Heart right ventricle (tissue), 16 donors: ENCODE results near the gene NARS2. TPM values are rescaled to one million over a fixed set of nuclear protein-coding genes. Genes with fewer than 3 reads are reported as not detected.
"Not testable (repeated sequence)": the region's sequence is repeated elsewhere in the genome, so short reads cannot be mapped to it uniquely, and the experiment has no call there.

ENCODE experiments used
- ATAC-seq, 8 donors: fragments of 200-7000 bp; cut with Tn5 transposase; one replicate each; pipeline ENCODE4 v1.9.1; 2020; ENCODE audit warnings: mild to moderate bottlenecking in 8 of 8, moderate library complexity in 8 of 8, moderate number of reproducible peaks in 1 of 8
- DNase-seq, 2 donors: peaks; one replicate each; pipeline ENCODE4 v3.0.0-alpha.2; 2020
- H3K27ac ChIP-seq, 10 donors: fragments of 200-600 bp; sonication (generic) in 2 of 10; one replicate each; pipeline versions ENCODE4 v1.5.0 to v1.8.0; 2020 to 2022; ENCODE audit warnings: mild to moderate bottlenecking in 3 of 10
- H3K27me3 ChIP-seq, 7 donors: fragments of 200-600 bp; one replicate each; pipeline ENCODE4 v1.8.0; 2021 to 2022; ENCODE audit warnings: mild to moderate bottlenecking in 2 of 7
- H3K36me3 ChIP-seq, 9 donors: fragments of 200-600 bp; sonication (generic) in 1 of 9; one replicate each; pipeline versions ENCODE4 v1.5.0 to v1.8.0; 2020 to 2022; ENCODE audit warnings: mild to moderate bottlenecking in 2 of 9
- H3K4me1 ChIP-seq, 9 donors: fragments of 200-600 bp; sonication (generic) in 1 of 9; one replicate each; pipeline versions ENCODE4 v1.5.0 to v1.8.0; 2020 to 2022; ENCODE audit warnings: mild to moderate bottlenecking in 4 of 9
- H3K4me3 ChIP-seq, 10 donors: fragments of 200-600 bp; sonication (generic) in 2 of 10; one replicate each; pipeline versions ENCODE4 v1.5.0 to v1.8.0; 2020 to 2022; ENCODE audit warnings: mild to moderate bottlenecking in 7 of 10, moderate library complexity in 2 of 10
- H3K9me3 ChIP-seq, 11 donors: fragments of 200-600 bp in 10 of 11; sonication (generic) in 2 of 11; one replicate each; pipeline versions ENCODE4 v1.5.0 to v1.8.0; 2013 to 2022; ENCODE audit warnings: mild to moderate bottlenecking in 2 of 11, control low read depth in 1 of 11, moderate library complexity in 1 of 11
- CTCF ChIP-seq, 9 donors: fragments of 200-600 bp; sonication (generic) in 2 of 9; IDR thresholded peaks; one replicate each; pipeline versions ENCODE4 v1.5.0 to v1.8.0; 2021 to 2022; ENCODE audit warnings: antibody characterized with exemption in 9 of 9, mild to moderate bottlenecking in 5 of 9, moderate library complexity in 1 of 9
- WGBS, 2 donors: extraction: QIAGEN DNeasy Blood & Tissue Kit; methylation state at CpG; one replicate each; pipeline ENCODE4 v1.1.7; 2013; ENCODE audit warnings: inconsistent platforms in 1 of 2; 5-methylcytosine and 5-hydroxymethylcytosine counted together
- intact Hi-C, 10 donors: fragments of 100-400 bp; cut with DNase I; formaldehyde crosslinking; loops; one replicate each; pipeline versions ENCODE4 v1.11.1 to v1.14.2; 2022
- polyA plus RNA-seq, 2 donors: library from polyadenylated mRNA; stranded (reverse); fragments of 200-250 nt; gene quantifications; one replicate each; pipeline ENCODE4 v1.2.3, GENCODE V29; 2013
- total RNA-seq, 10 donors: library from RNA; stranded (reverse); fragmentation: NEBNext Ultra II Directional in 3 of 10; extraction: Animal tissue kit (Norgen Biotek cat#: 25700) in 3 of 10; gene quantifications; one replicate each; pipeline versions ENCODE4 v1.2.1 to v1.2.4, GENCODE V29; 2021 to 2023
- donor health status: Arrhythmogenic right ventricular cardiomyopathy.
- donor health status: ischemic (EF 13 %, LVEDD 7.1; RV severe dilation, severe dysfunction).
- donor health status: healthy with polysubstance abuse.
- donor health status: DM: no; HTN: yes; CAD: no.
- donor health status: DM: no; HTN: no; CAD: no.
- donor health status: ischemic (EF 25% LVEDD 6.9; RV normal size, moderate dysfunction).
- donor health status: ischemic (EF 25% LVEDD 5.7; RV mildly dilated, moderate dysfunction).
- donor health status: healthy.
- donor health status: DM: yes; HTN: yes; CAD: no.
- donor health status: Ischemic cardiomyopathy.
- donor health status: ischemic (EF 35%, LVEDD 5.7; RV mildly dilated, moderate dysfunction).
- donor health status: nonischemic (EF 11% LVEDD 7.7; RV severe dilation, severe dysfunction).
- donor health status: DM: yes; HTN: yes; CAD: no.
- donor health status: PGD.
- donor health status: ischemic (EF 29% LVEDD 5.4; RV normal size, mild dysfunction).
- donor health status: nonischemic (EF 23%, LVEDD 6.1; RV moderate dilation, normal function).

Gene NARS2
- total and polyA plus RNA-seq, 12 donors: 12.4 to 20.1 (median 16.7) TPM

- peaks cover 0 to 21% (median 9%) of the 10 kb centered on the region in 7 donors for H3K27me3 ChIP-seq
- no peaks in the 10 kb centered on the region for H3K9me3 ChIP-seq
- H3K36me3 ChIP-seq: no peaks in the 10 kb centered on the region
- no peak for TF ChIP-seq CTCF (IDR thresholded peaks at IDR 0.05)
- no peaks in the 10 kb centered on the region for H3K4me1 ChIP-seq
- H3K4me3 ChIP-seq: no peak overlapping the region
- ATAC-seq (no peak), DNase-seq (no peak)
- intact Hi-C loops: no loop called here
- WGBS, 2 donors: 58 to 67% methylated on average over 3 of the region's 3 CpGs
- H3K27ac ChIP-seq: no peak overlapping the region
These were observed 32.0 kb upstream of the NARS2 start for GRCh38 chr11:78606667-78607066.

DNA sequence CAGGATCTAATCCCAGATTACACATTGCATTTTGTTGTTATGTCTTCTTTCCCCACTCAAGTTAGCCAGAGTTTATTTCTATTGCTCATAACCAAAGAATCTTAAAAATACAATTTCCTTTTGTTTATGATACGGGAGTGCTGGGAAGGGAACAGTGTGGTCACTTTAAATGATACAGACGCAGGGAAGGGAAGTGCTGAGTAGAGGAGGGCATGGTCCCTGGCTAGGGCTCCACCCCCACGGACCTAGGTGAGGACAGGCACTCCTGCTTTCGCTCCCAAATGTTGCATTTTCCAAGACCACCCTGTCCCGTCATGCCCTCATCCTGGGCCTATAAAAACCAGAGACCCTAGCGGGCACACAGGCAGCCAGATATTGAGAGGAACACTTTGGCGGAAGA lies 30.6 kb upstream of the NARS2 start:
- 75 to 84% methylated on average over 7 of the region's 7 CpGs for WGBS, 2 donors
- Histone ChIP-seq H3K27me3 (peaks cover 0 to 21% (median 9%) of the 10 kb centered on the region in 7 donors), H3K27ac (no peak overlapping the region), H3K9me3 (no peaks in the 10 kb centered on the region), H3K36me3 (no peaks in the 10 kb centered on the region), H3K4me3 (no peak overlapping the region), H3K4me1 (no peaks in the 10 kb centered on the region)
- intact Hi-C loops: no loop called here
- ATAC-seq: no peak
- no peak for TF ChIP-seq CTCF (IDR thresholded peaks at IDR 0.05)
- no peak for DNase-seq

DNA sequence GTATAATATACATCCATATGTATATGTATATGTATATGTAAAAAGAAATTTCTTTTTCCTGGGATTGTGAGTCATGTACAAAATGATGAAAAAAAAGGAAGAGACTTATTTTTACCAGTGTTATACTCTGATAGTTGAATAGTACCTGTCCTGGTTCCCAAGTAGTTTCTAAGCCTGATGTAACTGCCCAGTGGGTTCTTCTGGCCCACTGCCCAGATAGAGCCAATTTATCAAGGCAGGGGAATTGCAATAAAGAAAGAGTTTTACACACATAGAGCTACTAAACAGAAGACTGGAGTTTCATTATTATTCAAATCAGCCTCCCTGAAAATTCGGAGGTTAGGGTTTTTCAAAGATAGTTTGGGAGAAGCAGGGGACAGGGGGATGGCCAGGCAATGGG lies 29.1 kb upstream of the NARS2 start:
- no peak for DNase-seq
- H3K4me3 ChIP-seq: no peak overlapping the region
- peaks cover 0 to 2% (median 0%) of the 10 kb centered on the region in 11 donors for H3K9me3 ChIP-seq
- no peak for TF ChIP-seq CTCF (IDR thresholded peaks at IDR 0.05)
- no peaks in the 10 kb centered on the region for H3K4me1 ChIP-seq
- peaks cover 0 to 21% (median 9%) of the 10 kb centered on the region in 7 donors for H3K27me3 ChIP-seq
- intact Hi-C loops: no loop called here
- ATAC-seq: no peak
- WGBS, 2 donors: 83 to 95% methylated on average over 1 of the region's 1 CpG
- no peaks in the 10 kb centered on the region for H3K36me3 ChIP-seq
- no peak overlapping the region for H3K27ac ChIP-seq

- WGBS, 2 donors: 89 to 91% methylated on average over 5 of the region's 5 CpGs
- ATAC-seq, H3K36me3 ChIP-seq, H3K27ac ChIP-seq, intact Hi-C loops, H3K4me3 ChIP-seq, DNase-seq, H3K9me3 ChIP-seq, H3K4me1 ChIP-seq: not testable (repeated sequence)
- H3K27me3 ChIP-seq: peaks cover 0 to 16% (median 9%) of the 10 kb centered on the region in 7 donors
These were observed 28.1 kb upstream of the NARS2 start for GRCh38 chr11:78602771-78603170.

DNA sequence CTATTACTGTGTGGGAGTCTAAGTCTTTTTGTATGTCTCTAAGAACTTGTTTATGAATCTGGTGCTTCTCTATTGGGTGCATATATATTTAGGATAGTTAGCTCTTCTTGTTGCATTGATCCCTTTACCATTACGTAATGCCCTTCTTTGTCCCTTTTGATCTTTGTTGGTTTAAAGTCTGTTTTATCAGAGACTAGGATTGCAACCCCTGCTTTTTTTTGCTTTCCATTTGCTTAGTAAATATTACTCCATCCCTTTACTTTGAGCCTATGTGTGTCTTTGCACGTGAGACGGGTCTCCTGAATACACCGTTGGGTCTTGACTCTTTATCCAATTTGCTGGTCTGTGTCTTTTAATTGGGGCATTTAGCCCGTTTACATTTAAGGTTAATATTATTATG lies 26.4 kb upstream of the NARS2 start:
- H3K4me1 ChIP-seq, H3K4me3 ChIP-seq, H3K36me3 ChIP-seq, intact Hi-C loops, DNase-seq, ATAC-seq, H3K27ac ChIP-seq: not testable (repeated sequence)
- WGBS, 2 donors: 93 to 94% methylated on average over 5 of the region's 5 CpGs
- H3K27me3 ChIP-seq: peaks cover 0 to 16% (median 9%) of the 10 kb centered on the region in 7 donors
- peaks cover 0 to 10% (median 0%) of the 10 kb centered on the region in 11 donors for H3K9me3 ChIP-seq

DNA sequence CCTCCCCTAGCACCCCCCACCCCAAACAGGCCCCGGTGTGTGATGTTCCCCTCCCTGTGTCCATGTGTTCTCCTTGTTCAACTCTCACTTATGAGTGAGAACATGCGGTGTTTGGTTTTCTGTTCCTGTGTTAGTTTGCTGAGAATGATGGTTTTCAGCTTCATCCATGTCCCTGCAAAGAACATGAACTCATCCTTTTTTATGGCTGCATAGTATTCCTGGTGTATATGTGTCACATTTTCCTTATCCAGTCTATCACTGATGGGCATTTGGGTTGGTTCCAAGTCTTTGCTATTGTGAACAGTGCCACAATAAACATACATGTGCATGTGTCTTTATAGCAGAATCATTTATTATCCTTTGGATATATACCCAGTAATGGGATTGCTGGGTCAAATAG lies 22.9 kb upstream of the NARS2 start:
- intact Hi-C loops: not testable (repeated sequence)
- 98 to 100% methylated on average over 2 of the region's 2 CpGs for WGBS, 2 donors

More for the DNA sequence above, 22.9 kb upstream of the NARS2 start:
- ATAC-seq, H3K4me3 ChIP-seq, H3K4me1 ChIP-seq, H3K27ac ChIP-seq, H3K36me3 ChIP-seq, DNase-seq: not testable (repeated sequence)
- peaks cover 0 to 10% (median 0%) of the 10 kb centered on the region in 11 donors for H3K9me3 ChIP-seq
- peaks cover 0 to 14% (median 3%) of the 10 kb centered on the region in 7 donors for H3K27me3 ChIP-seq
